GM10266 (cell line): ENCODE results near the gene RRP9.
"Not testable (repeated sequence)": the region's sequence is repeated elsewhere in the genome, so short reads cannot be mapped to it uniquely, and the experiment has no call there.

ENCODE experiments used
- DNase-seq: peaks from one replicate; pipeline ENCODE4 v3.0.0; 2012; ENCODE audit errors: extremely low spot score
- TF ChIP-seq, protein P1 (sequence below): IDR thresholded peaks from 2 replicates; pipeline ENCODE4 v1.5.1; 2012; ENCODE audit warnings: mild to moderate bottlenecking, low read depth; ENCODE audit not compliant: control insufficient read depth, insufficient read depth; ENCODE audit errors: missing control alignments

RRP9 gene

DNA sequence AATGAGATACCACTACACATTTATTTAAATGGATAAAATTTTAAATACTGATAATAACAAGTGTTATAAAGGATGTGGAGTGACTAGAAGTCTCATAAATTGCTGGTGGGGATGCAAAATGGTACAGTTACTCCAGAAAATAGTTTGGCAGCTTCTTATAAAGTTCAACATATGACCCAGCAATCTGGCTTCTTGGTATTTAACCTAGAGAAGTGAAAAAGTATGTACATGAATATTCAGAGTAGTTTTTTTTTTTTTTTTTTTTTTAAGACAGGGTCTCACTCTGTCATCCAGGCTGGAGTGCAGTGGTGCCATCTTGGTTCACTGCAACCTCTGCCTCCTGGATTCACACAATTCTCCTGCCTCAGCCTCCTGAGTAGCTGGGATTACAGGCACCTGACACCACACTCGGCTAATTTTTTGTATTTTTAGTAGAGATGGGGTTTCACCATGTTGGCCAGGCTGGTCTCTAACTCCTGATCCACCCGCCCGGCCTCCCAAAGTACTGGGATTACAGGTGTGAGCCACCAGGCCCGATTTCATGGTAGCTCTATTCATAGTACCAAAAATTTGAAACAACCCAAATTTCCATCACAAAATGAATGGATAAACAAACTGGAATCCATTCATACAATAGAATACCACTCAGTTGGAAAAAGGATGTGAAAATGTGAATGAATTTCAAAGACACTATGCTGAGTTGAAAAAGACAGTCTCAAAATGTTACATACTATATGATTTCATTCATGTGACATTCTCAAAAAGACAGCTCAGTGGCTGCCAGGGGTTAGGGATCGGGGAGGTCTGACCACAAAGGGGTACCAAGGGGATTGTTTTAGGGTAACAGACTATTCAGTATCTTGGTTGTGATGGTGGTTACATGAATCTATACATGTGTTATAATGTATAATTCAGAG lies 14.4 kb downstream of the RRP9 start:
- TF ChIP-seq, protein P1, sequence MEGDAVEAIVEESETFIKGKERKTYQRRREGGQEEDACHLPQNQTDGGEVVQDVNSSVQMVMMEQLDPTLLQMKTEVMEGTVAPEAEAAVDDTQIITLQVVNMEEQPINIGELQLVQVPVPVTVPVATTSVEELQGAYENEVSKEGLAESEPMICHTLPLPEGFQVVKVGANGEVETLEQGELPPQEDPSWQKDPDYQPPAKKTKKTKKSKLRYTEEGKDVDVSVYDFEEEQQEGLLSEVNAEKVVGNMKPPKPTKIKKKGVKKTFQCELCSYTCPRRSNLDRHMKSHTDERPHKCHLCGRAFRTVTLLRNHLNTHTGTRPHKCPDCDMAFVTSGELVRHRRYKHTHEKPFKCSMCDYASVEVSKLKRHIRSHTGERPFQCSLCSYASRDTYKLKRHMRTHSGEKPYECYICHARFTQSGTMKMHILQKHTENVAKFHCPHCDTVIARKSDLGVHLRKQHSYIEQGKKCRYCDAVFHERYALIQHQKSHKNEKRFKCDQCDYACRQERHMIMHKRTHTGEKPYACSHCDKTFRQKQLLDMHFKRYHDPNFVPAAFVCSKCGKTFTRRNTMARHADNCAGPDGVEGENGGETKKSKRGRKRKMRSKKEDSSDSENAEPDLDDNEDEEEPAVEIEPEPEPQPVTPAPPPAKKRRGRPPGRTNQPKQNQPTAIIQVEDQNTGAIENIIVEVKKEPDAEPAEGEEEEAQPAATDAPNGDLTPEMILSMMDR = no peak
- no peak for DNase-seq

DNA sequence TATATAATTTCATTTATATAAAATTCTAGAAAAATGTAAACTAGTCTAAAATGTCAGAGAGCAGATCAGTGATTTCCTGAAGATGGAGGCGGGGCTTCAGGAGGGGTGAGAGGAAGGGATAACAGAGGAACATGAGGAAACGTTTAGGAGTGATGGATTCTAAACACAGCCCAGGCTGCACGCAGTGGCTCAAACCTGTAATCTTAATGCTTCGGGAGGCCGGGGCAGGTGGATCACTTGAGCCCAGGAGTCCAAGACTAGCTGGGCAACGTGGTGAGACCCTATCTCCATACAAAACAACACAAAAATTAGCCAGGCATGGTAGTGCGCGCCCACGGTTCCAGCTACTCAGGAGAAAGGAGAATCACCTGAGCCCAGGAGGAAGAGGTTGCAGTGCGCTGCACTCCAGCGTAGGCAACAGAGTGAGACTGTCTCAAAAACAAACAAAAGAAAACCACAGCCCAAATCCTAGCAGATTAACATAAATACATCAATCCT lies 20.6 kb downstream of the RRP9 start:
- TF ChIP-seq, protein P1 = no peak
- no peak for DNase-seq

DNA sequence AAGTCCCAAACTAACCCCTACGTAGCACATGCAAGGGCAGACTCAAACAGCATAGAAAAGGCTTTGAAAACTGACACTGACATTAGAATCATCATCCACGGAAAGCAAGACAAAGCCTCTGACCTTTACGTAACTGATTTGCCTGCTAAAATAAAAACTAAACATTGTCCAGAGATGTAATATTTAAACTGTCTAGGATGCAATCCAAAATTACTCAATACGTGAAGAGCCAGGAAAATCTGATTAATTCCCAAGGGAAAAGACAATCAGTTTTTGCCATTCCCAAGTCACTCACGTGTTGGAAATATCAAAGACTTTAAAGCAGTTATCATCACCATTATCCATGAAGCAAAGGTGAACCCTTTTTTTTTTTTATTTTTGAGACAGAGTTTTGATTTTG lies 25.3 kb downstream of the RRP9 start:
- DNase-seq = no peak
- TF ChIP-seq, protein P1 = no peak

DNA sequence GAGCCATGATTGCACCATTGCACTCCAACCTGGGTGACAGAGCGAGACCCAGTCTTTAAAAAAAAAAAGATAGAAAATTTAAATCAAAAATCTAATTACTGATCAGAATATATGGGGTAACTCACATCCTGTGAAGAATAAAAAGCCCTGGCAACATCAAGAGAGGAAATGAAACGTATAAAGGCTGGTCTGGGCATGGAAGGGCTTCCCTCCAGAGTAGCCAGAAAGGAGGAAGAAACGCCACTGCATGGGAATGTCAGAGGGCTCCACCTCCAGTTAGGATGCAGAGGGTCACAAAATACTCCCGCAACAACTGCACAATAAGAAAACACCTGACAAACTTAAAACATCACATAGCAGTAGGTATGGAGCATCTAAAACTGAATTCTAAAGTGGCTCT lies 33.7 kb downstream of the RRP9 start:
- no peak for DNase-seq
- TF ChIP-seq, protein P1 = no peak

DNA sequence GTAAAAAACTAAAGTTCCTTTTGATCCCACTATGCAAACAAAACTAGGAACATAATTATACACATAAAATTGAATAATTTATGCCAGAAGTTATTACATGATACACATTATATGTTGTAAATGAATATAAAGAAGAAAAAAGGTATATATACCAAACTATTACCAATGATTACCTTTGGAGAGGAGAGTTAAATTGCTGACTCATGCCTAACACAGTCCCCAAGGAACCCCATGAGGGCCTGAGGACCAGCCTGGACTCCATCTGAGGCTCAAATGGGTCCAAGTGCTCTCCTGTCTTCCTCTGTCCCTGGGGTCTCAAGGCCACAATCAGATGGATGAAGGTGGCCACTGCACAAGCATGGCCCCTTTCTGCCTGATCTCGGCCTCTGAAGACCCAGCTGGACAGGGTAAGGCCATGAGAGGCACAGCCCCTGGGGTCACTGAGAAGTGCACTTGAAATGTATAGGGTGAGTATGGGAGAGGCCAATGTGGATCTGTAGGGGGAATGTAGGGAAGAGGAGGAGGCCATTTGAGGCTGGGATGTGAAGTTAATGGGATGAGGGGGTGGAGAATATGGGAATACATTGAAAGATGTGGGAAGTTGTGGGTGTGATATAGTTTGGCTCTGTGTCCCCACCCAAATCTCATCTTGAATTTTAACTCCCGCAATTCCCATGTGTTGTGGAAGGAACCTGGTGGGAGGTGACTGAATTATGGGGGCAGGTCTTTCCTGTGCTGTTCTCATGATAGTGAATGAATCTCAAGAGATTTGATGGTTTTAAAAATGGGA lies 37.5 kb downstream of the RRP9 start:
- DNase-seq = no peak
- TF ChIP-seq, protein P1 = no peak

DNA sequence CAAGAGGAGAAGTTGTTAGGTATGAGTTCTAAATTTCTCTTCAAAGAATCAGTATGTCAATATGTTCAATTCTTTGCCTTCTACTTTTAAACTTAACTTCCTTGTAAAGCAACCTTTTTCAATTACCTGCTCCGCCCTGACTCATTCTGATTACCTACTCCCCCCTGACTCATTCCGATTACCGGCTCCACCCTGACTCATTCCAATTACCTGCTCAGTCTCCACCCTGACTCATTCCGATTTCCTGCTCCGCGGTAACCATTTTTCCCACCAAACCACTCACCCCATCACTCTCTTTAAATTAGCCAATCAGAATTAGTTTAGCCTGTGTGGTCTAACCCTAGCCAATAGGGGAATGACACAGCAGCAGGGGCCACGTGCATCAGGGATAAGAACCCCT lies 39.3 kb downstream of the RRP9 start:
- not testable (repeated sequence) for DNase-seq

DNA sequence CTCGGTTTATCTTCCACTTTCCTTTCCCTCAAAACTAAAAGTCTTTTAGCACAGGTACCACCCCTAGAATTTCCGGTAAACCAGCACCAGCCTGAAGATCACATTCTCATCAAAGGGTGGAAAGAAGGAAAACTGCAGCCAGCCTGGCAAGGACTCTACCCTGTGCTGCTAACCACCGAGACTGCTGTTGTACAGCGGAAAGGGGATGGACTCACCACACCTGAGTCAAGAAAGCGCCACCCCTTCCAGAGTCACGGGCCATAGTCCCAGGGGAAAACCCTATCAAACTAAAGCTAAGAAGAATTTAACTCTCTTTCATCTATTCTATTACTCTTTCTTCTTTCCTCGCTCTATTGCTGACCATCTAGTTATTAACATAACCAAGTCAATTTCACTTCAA lies 41.7 kb downstream of the RRP9 start:
- DNase-seq = not testable (repeated sequence)

DNA sequence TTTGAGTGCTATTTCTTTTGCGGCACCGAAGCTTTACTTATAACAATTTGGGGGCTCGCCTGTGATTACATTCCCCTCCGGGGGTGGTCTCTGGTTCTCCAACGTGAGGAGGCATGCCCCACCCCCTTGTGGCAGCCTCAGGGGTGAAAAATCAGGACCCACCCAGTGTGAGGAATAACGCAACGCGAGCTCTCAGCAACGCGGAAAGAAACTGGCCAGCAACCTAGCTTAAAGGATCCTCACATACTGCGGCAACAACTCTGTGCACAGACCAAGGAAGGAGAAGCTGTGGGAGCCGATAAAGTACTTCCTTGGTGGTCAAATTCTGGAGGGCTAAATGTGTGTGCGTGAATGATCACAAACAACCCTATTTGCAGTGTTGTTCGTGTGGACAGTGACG lies 44.3 kb downstream of the RRP9 start:
- TF ChIP-seq, protein P1 = no peak

More for the DNA sequence above, 44.3 kb downstream of the RRP9 start:
- DNase-seq = no peak
